Measurements from ENCODE around the gene OR2A1.
"Not testable (repeated sequence)": the region's sequence is repeated elsewhere in the genome, so short reads cannot be mapped to it uniquely, and the experiment has no call there.

OR2A1 gene

GRCh38 chr7:144311872-144312469, at the start of gene OR2A1:
TSS of gene OR2A1 (plus strand) at chr7:144312419. CDS start at chr7:144318125, 5,706 bp downstream.
- not testable (repeated sequence) for DNase-seq (ENCODE audit: low read depth in 2 of 2)

GRCh38 chr7:144264692-144265091, 47.5 kb upstream of the OR2A1 start, which contains the start of gene OR2A7:
TSS of gene OR2A7 (minus strand) at chr7:144264792. CDS start at chr7:144259628, 5,164 bp downstream.
- DNase-seq (ENCODE audit: low read depth in 2 of 2): not testable (repeated sequence)

- DNase-seq (ENCODE audit: low read depth in 2 of 2): not testable (repeated sequence)
Measured at GRCh38 chr7:144269188-144269587, 43.0 kb upstream of the OR2A1 start, which contains the start of gene CTAGE8. TSS of gene CTAGE8 (minus strand) at chr7:144269288. CDS start at chr7:144269250, 38 bp downstream.

GRCh38 chr7:144275281-144275680, 36.9 kb upstream of the OR2A1 start:
- not testable (repeated sequence) for DNase-seq (ENCODE audit: low read depth in 2 of 2)

- DNase-seq (ENCODE audit: low read depth in 2 of 2): not testable (repeated sequence)
Measured at GRCh38 chr7:144280010-144280409, 32.2 kb upstream of the OR2A1 start.

GRCh38 chr7:144281981-144282380, 30.2 kb upstream of the OR2A1 start:
- DNase-seq (ENCODE audit: low read depth in 2 of 2): not testable (repeated sequence)

GRCh38 chr7:144282490-144282889, 29.7 kb upstream of the OR2A1 start:
- not testable (repeated sequence) for DNase-seq (ENCODE audit: low read depth in 2 of 2)

GRCh38 chr7:144283716-144284115, 28.5 kb upstream of the OR2A1 start:
- not testable (repeated sequence) for DNase-seq (ENCODE audit: low read depth in 2 of 2)

GRCh38 chr7:144287171-144287784, 24.9 kb upstream of the OR2A1 start:
- DNase-seq (ENCODE audit: low read depth in 2 of 2): not testable (repeated sequence)

GRCh38 chr7:144291607-144292006, 20.6 kb upstream of the OR2A1 start:
- DNase-seq (ENCODE audit: low read depth in 2 of 2): not testable (repeated sequence)

- not testable (repeated sequence) for DNase-seq (ENCODE audit: low read depth in 2 of 2)
Measured at GRCh38 chr7:144292384-144293161, 19.6 kb upstream of the OR2A1 start.

- DNase-seq (ENCODE audit: low read depth in 2 of 2): not testable (repeated sequence)
Measured at GRCh38 chr7:144293794-144294499, 18.3 kb upstream of the OR2A1 start.

- not testable (repeated sequence) for DNase-seq (ENCODE audit: low read depth in 2 of 2)
Measured at GRCh38 chr7:144302578-144303303, 9.5 kb upstream of the OR2A1 start.

- not testable (repeated sequence) for DNase-seq (ENCODE audit: low read depth in 2 of 2)
Measured at GRCh38 chr7:144303607-144304006, 8.6 kb upstream of the OR2A1 start.

GRCh38 chr7:144305156-144305555, 7.1 kb upstream of the OR2A1 start:
- not testable (repeated sequence) for DNase-seq (ENCODE audit: low read depth in 2 of 2)

- DNase-seq (ENCODE audit: low read depth in 2 of 2): not testable (repeated sequence)
Measured at GRCh38 chr7:144309702-144310101, 2.5 kb upstream of the OR2A1 start.

GRCh38 chr7:144311218-144311617, 1.0 kb upstream of the OR2A1 start:
- not testable (repeated sequence) for DNase-seq (ENCODE audit: low read depth in 2 of 2)

GRCh38 chr7:144317537-144317936, 5.3 kb downstream of the OR2A1 start:
- not testable (repeated sequence) for DNase-seq (ENCODE audit: low read depth in 2 of 2)

GRCh38 chr7:144319547-144319946, 7.3 kb downstream of the OR2A1 start:
- DNase-seq (ENCODE audit: low read depth in 2 of 2): not testable (repeated sequence)

GRCh38 chr7:144321677-144322206, 9.5 kb downstream of the OR2A1 start:
- not testable (repeated sequence) for DNase-seq (ENCODE audit: low read depth in 2 of 2)

GRCh38 chr7:144323359-144323758, 11.1 kb downstream of the OR2A1 start:
- not testable (repeated sequence) for DNase-seq (ENCODE audit: low read depth in 2 of 2)

Measured in stimulated activated CD8-positive, alpha-beta memory T cell treated with anti-CD3 and anti-CD28 coated beads, Interleukin-7, amount 100 ng/mL, for 4 hours (primary cell).